IMR-90 (cell line): ENCODE data around the gene YIPF1.

ENCODE experiments used
- CTCF ChIP-seq: conservative IDR thresholded peaks from 2 replicates; pipeline ENCODE4 v1.5.1; 2012; ENCODE audit warnings: mild to moderate bottlenecking, low read depth, low read length, improper control_type of control experiment
- ELK1 ChIP-seq: fragments of 150-350 bp; IDR thresholded peaks from 2 replicates; pipeline ENCODE4 v1.6.1; 2016; ENCODE audit warnings: low read depth, mild to moderate bottlenecking, low read length, moderate library complexity, borderline replicate concordance
- MXI1 ChIP-seq: IDR thresholded peaks from 2 replicates; pipeline ENCODE4 v1.6.1; 2012; ENCODE audit warnings: low read depth, mild to moderate bottlenecking, low read length, moderate library complexity, borderline replicate concordance
- POLR2A ChIP-seq: IDR thresholded peaks from 2 replicates; pipeline ENCODE4 v1.6.1; 2012; ENCODE audit warnings: mild to moderate bottlenecking, low read depth, low read length
- RCOR1 ChIP-seq: IDR thresholded peaks from 2 replicates; pipeline ENCODE4 v1.6.1; 2012; ENCODE audit warnings: mild to moderate bottlenecking, low read length, improper control_type of control experiment; ENCODE audit not compliant: insufficient replicate concordance
- USF2 ChIP-seq: fragments of 150-350 bp; IDR thresholded peaks from 2 replicates; pipeline ENCODE4 v1.6.1; 2017; ENCODE audit warnings: mild to moderate bottlenecking, antibody characterized with exemption, low read length, low read depth

- TF ChIP-seq CTCF: no peak
- TF ChIP-seq MXI1: no peak
- no peak for TF ChIP-seq ELK1
- TF ChIP-seq POLR2A: no peak
- TF ChIP-seq RCOR1: no peak
- no peak for TF ChIP-seq USF2
These were observed 5.0 kb upstream of the YIPF1 start for GRCh38 chr1:53894644-53895043.
